Retinal pigment epithelial cell (primary cell): ENCODE results near the gene PAM16.
A peak's percentile ranks its signal among the peaks of the same experiment; 100 is the strongest.

ENCODE experiments used
- DNase-seq: peaks from one replicate; pipeline ENCODE4 v3.0.0-alpha.2; 2010; ENCODE audit warnings: low read depth
- H3K4me3 ChIP-seq: 2 replicates; pipeline ENCODE4 v1.5.1; 2011; ENCODE audit warnings: mild to moderate bottlenecking, low read length, control low read depth, moderate library complexity
- TF ChIP-seq, protein P1 (sequence below): conservative IDR thresholded peaks from 2 replicates; pipeline ENCODE4 v1.5.1; 2011; ENCODE audit warnings: low read depth, low read length, control low read depth, inconsistent platforms

The PAM16 gene

DNA sequence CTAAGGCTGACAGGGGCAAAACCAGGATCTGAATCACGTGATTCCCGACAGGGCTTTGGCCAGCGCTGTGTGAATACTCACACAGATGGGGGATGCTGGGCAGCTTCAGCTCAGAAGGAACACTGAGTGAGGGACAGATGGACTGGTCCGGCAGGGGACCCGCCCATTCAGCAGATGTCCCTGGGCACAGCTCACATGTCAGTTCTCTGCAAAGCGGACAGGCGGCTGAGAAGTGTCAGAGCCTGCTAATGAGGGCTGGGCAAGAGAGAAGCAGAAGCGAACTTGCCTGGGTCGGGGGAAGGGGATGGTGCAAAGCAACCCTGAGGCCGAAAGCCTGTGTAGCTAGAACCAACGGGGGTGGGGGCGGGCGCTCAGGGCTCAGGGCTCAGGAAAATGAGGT lies 47.1 kb downstream of the PAM16 start:
- no peak overlapping the region for H3K4me3 ChIP-seq
- no peak for DNase-seq
- TF ChIP-seq, protein P1, sequence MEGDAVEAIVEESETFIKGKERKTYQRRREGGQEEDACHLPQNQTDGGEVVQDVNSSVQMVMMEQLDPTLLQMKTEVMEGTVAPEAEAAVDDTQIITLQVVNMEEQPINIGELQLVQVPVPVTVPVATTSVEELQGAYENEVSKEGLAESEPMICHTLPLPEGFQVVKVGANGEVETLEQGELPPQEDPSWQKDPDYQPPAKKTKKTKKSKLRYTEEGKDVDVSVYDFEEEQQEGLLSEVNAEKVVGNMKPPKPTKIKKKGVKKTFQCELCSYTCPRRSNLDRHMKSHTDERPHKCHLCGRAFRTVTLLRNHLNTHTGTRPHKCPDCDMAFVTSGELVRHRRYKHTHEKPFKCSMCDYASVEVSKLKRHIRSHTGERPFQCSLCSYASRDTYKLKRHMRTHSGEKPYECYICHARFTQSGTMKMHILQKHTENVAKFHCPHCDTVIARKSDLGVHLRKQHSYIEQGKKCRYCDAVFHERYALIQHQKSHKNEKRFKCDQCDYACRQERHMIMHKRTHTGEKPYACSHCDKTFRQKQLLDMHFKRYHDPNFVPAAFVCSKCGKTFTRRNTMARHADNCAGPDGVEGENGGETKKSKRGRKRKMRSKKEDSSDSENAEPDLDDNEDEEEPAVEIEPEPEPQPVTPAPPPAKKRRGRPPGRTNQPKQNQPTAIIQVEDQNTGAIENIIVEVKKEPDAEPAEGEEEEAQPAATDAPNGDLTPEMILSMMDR, result no peak

GRCh38 chr16:4301968-4302367 lies 49.2 kb downstream of the PAM16 start:
- H3K4me3 ChIP-seq, result no peak overlapping the region
- DNase-seq, result no peak
- TF ChIP-seq, protein P1, result no peak

- DNase-seq, result no peak
- H3K4me3 ChIP-seq, result no peak overlapping the region
- TF ChIP-seq, protein P1, result no peak
Measured at GRCh38 chr16:4301177-4301576, 49.9 kb downstream of the PAM16 start.

DNA sequence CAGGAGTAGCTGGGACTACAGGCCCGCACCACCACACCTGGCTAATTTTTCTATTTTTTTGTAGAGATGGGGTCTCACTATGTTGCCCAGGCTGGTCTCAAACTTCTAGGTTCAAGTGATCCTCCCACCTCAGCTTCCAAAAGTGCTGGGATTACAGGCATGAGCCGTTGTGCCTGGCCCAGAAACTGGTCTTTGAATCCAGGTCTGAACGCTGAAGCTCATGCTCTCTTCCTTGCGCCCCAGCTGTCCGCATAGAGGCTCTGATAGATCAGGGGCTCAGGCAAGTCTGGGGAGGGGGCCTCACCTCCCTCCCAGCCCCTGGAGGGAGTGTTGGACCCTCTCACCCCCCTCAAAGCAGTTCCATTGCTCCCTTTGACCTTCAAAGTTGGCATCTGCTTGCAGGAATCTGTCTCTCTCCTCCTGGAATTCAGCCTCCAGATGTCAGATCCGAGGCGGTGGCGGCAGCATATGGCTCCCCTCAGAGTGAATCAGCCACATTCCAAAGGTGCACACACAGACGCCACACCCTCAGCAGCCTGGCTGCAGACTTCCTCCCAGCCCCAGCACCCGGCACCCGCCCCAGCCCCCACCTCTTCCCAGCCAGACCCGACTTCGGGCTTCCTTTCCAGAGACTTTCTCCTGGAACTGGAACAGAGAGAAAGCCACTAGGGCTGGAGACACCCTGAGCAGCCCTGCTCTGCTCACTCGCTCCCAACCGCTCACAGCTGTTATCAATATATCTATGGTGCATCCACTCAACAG lies 52.2 kb downstream of the PAM16 start:
- DNase-seq, result peak; percentile 79
- TF ChIP-seq, protein P1, result no peak
- peak overlapping the region; percentile 7 for H3K4me3 ChIP-seq

DNA sequence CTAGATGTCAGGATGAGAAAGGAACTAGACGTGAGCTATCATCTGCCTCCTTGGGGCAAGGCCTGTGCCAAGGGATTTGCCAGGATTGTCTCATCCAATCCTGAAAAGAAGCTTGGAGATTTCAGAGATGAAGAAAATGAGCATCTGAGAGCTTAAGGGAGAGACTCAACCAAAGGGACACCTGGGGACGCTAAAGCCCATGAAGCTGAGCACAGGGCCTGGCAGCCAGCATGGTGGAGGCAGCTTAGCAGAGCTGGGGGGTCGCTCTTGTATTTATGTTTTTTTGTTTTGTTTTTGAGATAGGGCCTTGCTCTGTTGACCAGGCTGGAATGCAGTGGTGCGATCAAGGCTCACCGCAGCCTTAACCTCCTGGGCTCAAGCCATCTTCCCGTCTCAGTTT lies 53.6 kb downstream of the PAM16 start:
- DNase-seq, result no peak
- no peak overlapping the region for H3K4me3 ChIP-seq
- TF ChIP-seq, protein P1, result no peak

DNA sequence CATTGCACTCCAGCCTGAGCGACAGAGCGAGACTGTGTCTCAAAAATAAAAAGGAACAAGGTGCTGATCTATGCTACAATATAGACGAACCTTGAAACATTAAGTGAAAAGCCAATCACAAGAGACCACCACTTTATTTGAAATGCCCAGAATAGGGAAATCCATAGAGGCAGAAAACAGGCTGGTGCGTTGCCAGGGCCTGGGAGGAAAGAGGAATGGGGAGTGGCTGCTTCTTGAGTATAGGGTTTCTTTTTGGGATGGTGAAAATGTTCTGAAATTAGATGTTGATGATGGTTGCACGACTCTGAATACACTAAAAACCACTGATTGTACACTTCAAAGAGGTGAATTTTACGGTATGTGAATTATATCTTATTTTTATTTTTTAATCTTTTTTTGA lies 55.5 kb downstream of the PAM16 start:
- no peak overlapping the region for H3K4me3 ChIP-seq
- TF ChIP-seq, protein P1, result no peak
- no peak for DNase-seq

DNA sequence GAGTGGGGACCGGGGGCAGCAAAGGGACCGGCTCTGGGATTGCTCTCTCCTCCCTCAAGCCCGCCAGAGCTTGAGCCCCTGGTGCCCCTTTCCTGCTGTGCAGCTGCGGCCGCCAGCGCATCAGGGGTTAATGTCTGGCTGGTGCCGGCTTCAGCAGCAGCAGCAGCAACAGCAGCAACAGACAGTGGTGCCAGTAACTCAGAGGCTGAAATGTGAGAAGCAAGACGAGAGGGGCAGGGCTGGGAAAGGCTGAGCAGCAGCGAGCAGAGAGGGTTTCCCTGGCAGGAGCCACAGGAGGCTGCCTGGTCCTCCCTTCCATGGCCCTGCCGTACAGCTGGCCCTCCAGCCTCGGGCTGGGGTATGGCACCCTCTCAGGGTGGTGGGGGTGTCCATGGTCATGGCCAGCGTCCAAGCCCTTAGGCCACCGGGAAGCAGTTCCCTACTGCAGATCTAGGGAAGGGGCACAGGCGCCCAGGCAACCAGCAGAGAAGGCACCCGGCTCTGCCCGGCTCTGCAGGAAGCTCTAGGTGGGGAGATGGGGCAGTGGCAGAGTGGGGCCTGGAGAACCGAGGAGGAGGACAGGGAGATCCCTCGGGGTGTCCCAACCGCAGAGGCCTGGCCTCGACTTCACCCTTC lies 57.2 kb downstream of the PAM16 start:
- TF ChIP-seq, protein P1, result no peak
- DNase-seq, result no peak
- H3K4me3 ChIP-seq, result peak overlapping the region; percentile 14
